Sciatic nerve (tissue), 1 donor: ENCODE measurements around the gene MIA. TPM values are rescaled to one million over a fixed set of nuclear protein-coding genes. Genes with fewer than 3 reads are reported as not detected.

Experiments
- total RNA-seq: library from RNA; stranded (reverse); fragmentation: NEBNext Ultra II Directional; extraction: Animal tissue kit (Norgen Biotek cat#: 25700); gene quantifications from one replicate; pipeline ENCODE4 v1.2.1, GENCODE V29; 2021
- donor health status: DM: no; HTN: no; CAD: no.

MIA gene
- total RNA-seq, 1 donor from 2014 or later = 173 TPM

Other genes with a start within 250 kb of the MIA start
- 58.7 TPM for gene SHKBP1, start 198.6 kb upstream of the MIA start, total RNA-seq
- gene LTBP4, start 174.2 kb upstream of the MIA start, total RNA-seq = 1,227 TPM
- 123 TPM for gene NUMBL, start 84.9 kb upstream of the MIA start, total RNA-seq
- gene COQ8B, start 58.6 kb upstream of the MIA start, total RNA-seq = 45.4 TPM
- 26.2 TPM for gene ITPKC, start 58.4 kb upstream of the MIA start, total RNA-seq
- 6.1 TPM for gene ACTMAP, start 25.0 kb upstream of the MIA start, total RNA-seq
- 58.3 TPM for gene SNRPA, start 24.3 kb upstream of the MIA start, total RNA-seq
- gene RAB4B, start 2.7 kb downstream of the MIA start, total RNA-seq = 29.5 TPM
- gene EGLN2, start 23.7 kb downstream of the MIA start, total RNA-seq = 109 TPM
- not detected for gene CYP2A6, start 74.9 kb downstream of the MIA start, total RNA-seq
- not detected for gene CYP2A7, start 106.7 kb downstream of the MIA start, total RNA-seq
- not detected for gene CYP2B6, start 215.8 kb downstream of the MIA start, total RNA-seq